ENCODE data around the gene SLC16A3. TPM values are rescaled to one million over a fixed set of nuclear protein-coding genes. Genes with fewer than 3 reads are reported as not detected.

Gene SLC16A3
- polyA plus RNA-seq, 1 of the 3 experiments (the other 2 are of a cell fraction): 70.7 TPM

GRCh38 chr17:82232876-82233785, 4.3 kb downstream of the SLC16A3 start:
- H3K4me2 ChIP-seq: no peak overlapping the region
- 89% methylated on average over 15 of the region's 21 CpGs for WGBS (ENCODE audit: low lambda C conversion rate)
- H3K79me2 ChIP-seq (ENCODE audit: insufficient read depth): peaks cover 85% of the 10 kb centered on the region
- no peak overlapping the region for H3K9ac ChIP-seq
- H3K4me1 ChIP-seq (ENCODE audit: control insufficient read depth in 1 of 2, insufficient read depth in 2 of 2, low read depth in 1 of 2, low read length in 1 of 2): peaks cover 10 to 17% of the 10 kb centered on the region in 2 experiments; a peak in 2 of 4 replicates
- TF ChIP-seq RFX5 (IDR thresholded peaks at IDR 0.05; ENCODE audit: low read length): no peak
- TF ChIP-seq GABPA (IDR thresholded peaks at IDR 0.05; ENCODE audit: low read depth): no peak
- no peak for TF ChIP-seq CHD2 (IDR thresholded peaks at IDR 0.05; ENCODE audit: low read length, partially characterized antibody)
- TF ChIP-seq, protein P1, sequence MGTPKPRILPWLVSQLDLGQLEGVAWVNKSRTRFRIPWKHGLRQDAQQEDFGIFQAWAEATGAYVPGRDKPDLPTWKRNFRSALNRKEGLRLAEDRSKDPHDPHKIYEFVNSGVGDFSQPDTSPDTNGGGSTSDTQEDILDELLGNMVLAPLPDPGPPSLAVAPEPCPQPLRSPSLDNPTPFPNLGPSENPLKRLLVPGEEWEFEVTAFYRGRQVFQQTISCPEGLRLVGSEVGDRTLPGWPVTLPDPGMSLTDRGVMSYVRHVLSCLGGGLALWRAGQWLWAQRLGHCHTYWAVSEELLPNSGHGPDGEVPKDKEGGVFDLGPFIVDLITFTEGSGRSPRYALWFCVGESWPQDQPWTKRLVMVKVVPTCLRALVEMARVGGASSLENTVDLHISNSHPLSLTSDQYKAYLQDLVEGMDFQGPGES (IDR thresholded peaks at IDR 0.05; ENCODE audit: low read depth, low read length): no peak
- TF ChIP-seq GATA2 (CRISPR knock-in tag; IDR thresholded peaks at IDR 0.05): no peak
- TF ChIP-seq, protein P2, sequence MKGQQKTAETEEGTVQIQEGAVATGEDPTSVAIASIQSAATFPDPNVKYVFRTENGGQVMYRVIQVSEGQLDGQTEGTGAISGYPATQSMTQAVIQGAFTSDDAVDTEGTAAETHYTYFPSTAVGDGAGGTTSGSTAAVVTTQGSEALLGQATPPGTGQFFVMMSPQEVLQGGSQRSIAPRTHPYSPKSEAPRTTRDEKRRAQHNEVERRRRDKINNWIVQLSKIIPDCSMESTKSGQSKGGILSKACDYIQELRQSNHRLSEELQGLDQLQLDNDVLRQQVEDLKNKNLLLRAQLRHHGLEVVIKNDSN (IDR thresholded peaks at IDR 0.05; ENCODE audit: borderline replicate concordance, low read depth): no peak
- no peak for TF ChIP-seq MXI1 (IDR thresholded peaks at IDR 0.05; ENCODE audit: low read depth, low read length)
- TF ChIP-seq RCOR1 (IDR thresholded peaks at IDR 0.05; ENCODE audit: low read length): no peak
- no peaks in the 10 kb centered on the region for H3K9me3 ChIP-seq
- no peak overlapping the region for H3K4me3 ChIP-seq (ENCODE audit: low read depth in 2 of 2, low read length in 1 of 2)
- H4K20me1 ChIP-seq (ENCODE audit: insufficient read depth): peaks cover 43% of the 10 kb centered on the region
- H3K27me3 ChIP-seq (ENCODE audit: insufficient read depth): no peaks in the 10 kb centered on the region
- no peak overlapping the region for H2AFZ ChIP-seq (ENCODE audit: low read depth)
- CTCF ChIA-PET: interaction anchor here (0.6 to 5.7 kb wide), 3 partner anchors 27 to 95 kb away, joined by 3 to 78 read pairs (median 33); no protein-coding TSS in a partner anchor
- peaks cover 10% of the 10 kb centered on the region for H3F3A ChIP-seq (replicated peaks; ENCODE audit: insufficient read depth)
- H3K36me3 ChIP-seq (replicated peaks in 1 of 2; ENCODE audit: control insufficient read depth in 1 of 2, insufficient read depth in 2 of 2, low read length in 1 of 2): peaks cover 8 to 22% of the 10 kb centered on the region in 2 experiments
- H3K9me2 ChIP-seq: no peaks in the 10 kb centered on the region
- DNase-seq: no peak
- no peak overlapping the region for H3K27ac ChIP-seq (ENCODE audit: low read depth in 2 of 2, low read length in 1 of 2)
- POLR2A ChIA-PET: no interaction called here

DNA sequence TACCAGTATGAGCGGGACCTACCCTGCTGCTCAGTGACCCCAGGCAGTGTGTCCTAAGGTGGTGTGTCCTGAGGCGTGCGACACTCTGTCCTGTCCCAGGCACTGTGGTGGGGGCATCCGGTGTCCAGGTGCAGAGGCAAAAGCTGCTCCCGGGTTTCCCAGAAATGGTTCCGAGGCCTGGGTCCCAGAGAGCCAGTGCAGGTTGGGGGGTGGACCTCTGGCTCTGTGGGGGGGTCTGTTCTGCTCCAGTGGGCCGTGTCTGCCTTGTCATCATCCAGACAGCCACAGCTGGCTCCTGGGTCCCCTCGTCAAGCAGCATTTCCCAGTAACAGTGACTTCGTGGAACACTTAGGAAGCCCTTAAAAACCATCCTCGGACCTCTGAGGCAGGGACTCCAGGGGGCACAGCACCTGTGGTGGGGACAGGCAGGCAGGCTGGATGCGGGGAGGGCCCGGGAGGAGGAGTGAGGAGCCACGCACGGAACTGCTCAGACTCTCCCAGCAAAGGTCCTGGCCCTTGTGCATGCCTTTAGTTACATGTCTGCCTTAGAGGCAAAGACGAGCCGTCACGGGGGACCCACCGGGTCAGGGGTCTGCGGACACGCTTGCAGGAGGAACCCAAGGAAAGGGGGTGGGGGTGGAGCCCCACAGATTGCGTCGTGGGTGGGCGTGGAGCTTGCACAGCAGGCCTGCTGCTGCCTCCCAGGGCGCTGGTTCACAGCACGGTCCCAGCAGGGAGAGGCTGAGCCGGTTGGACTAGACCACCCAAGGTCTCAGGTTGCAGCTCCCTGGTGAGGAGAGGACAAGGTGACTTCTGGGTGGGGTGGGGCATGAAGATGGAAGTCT, 5.6 kb downstream of the SLC16A3 start:
- H3K27ac ChIP-seq (ENCODE audit: low read depth in 2 of 2, low read length in 1 of 2): no peak overlapping the region
- H3F3A ChIP-seq (replicated peaks; ENCODE audit: insufficient read depth): peaks cover 16% of the 10 kb centered on the region
- no peaks in the 10 kb centered on the region for H3K27me3 ChIP-seq (ENCODE audit: insufficient read depth)
- no peak overlapping the region for H3K4me2 ChIP-seq
- no peak overlapping the region for H3K9ac ChIP-seq
- no peak for TF ChIP-seq FOXJ3 (CRISPR knock-in tag; IDR thresholded peaks at IDR 0.05)
- 92% methylated on average over 26 of the region's 26 CpGs for WGBS (ENCODE audit: low lambda C conversion rate)
- H4K20me1 ChIP-seq (ENCODE audit: insufficient read depth): peaks cover 52% of the 10 kb centered on the region
- ChIA-PET POLR2A (interaction anchor here (0.7 to 1.1 kb wide), 3 partner anchors 19 to 205 kb away, joined by 3 read pairs; no protein-coding TSS in a partner anchor), CTCF (interaction anchor here (0.6 to 10.9 kb wide), 14 partner anchors 9 to 320 kb away, joined by 3 to 153 read pairs (median 16); partner anchors contain the start of genes HEXD and OGFOD3)
- no peak overlapping the region for H2AFZ ChIP-seq (ENCODE audit: low read depth)
- peaks cover 82% of the 10 kb centered on the region for H3K79me2 ChIP-seq (ENCODE audit: insufficient read depth)
- peaks cover 10 to 19% of the 10 kb centered on the region in 2 experiments; a peak in 2 of 4 replicates for H3K4me1 ChIP-seq (ENCODE audit: control insufficient read depth in 1 of 2, insufficient read depth in 2 of 2, low read depth in 1 of 2, low read length in 1 of 2)
- H3K9me3 ChIP-seq: no peaks in the 10 kb centered on the region
- H3K36me3 ChIP-seq (replicated peaks in 1 of 2; ENCODE audit: control insufficient read depth in 1 of 2, insufficient read depth in 2 of 2, low read length in 1 of 2): peaks cover 14 to 34% of the 10 kb centered on the region in 2 experiments
- DNase-seq: no peak
- H3K9me2 ChIP-seq: no peaks in the 10 kb centered on the region
- H3K4me3 ChIP-seq (ENCODE audit: low read depth in 2 of 2, low read length in 1 of 2): no peak overlapping the region

Data from SK-N-SH (cell line).